GM19023 (cell line): ENCODE data around the gene AATF.

Experiments used
- ATAC-seq: cut with Tn5 transposase; IDR thresholded peaks from one replicate; pipeline ENCODE4 v1.9.1; 2021; ENCODE audit warnings: mild to moderate bottlenecking, moderate library complexity; ENCODE audit not compliant: unreplicated experiment

AATF gene

DNA sequence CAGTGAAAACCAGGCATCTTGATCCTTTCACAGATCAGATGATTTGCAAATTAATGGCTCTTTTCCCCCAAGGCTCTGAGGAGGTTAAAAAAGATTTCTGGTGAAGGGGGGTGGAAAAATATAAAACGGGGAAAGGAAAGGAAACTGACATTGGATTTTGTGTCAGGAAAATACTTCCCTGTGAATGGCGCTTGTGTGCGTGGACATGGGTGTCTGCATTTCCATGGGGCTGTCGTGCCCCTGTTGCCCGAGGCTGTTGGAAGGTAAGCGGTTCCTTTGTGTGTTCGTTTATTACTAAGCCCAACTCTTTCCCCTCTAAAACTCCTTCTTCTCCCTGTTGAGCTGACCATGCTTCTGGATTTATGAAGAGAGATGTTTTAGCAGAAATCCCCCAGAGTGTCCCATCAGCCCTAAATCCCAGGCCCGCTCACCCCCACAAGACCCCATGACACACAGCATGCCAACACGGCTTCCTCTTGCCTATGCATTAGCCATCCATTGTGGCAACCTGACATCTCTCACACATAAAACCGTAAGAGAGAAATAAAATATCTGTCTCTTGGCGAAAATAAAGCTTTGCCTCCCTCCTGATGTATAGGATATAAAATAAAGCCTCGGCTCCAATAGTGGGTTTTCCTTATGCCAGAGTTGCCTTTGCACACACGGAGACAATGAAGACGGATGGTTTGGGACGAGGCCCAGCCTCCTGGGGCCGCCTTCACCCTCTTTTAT lies 18.7 kb upstream of the AATF start:
- ATAC-seq: no peak

DNA sequence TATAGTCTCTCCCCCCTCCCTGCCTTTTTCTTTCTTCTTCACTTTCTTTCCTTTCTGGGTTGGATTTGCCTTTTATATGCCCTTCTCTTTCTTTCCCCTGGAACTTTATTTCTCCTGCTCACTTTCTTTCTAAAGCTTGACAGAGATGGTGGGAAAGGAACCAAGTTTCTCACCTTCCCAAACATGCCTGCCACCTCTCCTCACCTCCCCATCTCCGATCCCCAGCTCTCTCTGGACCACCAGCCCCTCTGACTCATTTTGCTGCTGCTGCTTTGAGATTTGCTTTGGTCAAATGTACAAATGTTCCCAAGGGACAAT lies 18.2 kb upstream of the AATF start:
- ATAC-seq: no peak

DNA sequence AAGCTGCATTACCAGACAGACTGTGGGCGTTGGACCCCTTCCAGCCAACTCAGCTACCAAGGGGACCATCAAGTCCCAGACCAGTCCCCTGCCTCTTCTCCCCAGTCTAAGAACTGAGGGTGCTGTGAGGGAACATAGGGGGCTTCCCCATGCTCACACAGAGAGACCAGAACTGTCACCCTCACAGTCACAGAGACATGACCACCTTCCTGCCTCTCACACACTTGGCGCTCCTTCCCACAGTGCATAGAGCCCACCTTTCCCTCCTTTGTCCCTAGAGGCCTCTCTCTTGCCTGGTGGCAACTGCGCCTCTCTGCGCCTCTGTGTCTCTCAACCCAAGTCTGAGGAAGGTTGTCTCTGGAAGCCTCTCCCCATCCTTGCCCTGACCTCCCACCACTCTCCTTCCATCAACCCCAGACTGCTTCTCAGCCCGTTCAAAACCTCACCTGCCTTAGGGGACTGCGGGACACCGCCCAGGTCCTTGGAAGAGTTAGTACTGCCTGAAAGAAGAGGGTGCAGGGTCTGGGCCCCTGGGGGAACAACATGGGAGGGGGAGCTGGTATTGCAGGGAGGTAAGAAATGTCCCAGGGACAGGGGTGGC lies 17.6 kb upstream of the AATF start:
- ATAC-seq: no peak

DNA sequence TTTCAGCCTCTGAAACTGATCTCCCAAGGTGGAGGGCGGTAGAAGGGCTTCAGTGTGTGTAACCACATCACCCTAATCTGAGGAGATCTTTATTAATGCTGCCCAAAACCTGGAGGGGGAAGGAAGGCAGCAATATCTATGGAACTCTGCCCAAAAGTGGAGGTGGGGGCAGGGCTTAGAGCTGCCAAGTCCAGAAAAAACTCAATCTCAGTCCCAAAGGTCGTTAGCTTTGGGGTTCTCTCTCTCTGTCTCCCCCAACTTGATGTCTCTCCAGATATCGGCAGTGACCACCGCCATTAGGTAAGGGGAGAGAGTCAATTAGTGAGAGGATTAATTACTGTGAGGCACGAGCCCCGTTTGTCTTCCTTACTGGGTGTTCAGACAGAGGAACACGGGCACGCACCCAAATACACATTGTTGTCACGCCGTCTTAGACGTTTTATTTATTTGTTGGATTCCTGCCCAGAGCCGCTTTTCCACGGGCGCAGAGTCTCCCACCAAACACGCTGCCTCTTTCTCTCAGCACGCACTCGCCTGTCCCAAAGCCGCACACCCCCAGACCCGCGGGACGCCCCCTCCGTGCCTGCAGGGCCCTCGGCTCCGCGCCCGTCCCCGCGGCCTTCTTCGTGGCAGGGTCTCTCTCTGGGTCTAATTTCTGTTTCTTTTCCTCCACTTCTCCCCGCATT lies 16.9 kb upstream of the AATF start:
- ATAC-seq: no peak

DNA sequence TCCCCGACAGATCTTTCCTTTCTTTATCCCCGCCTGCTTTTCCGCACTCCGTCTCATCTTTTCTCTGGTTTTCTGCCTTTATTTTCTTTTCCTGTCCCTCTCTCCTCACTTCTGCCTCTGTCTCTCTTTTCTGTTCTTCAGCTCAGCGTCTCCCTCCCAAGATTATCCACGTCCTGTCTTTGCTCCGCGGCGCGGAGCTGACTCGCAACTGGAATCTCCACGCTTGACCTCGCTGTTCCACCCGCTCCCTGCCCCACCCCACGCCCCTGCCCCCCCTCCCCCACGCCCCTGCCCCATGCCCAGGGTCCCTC lies 16.4 kb upstream of the AATF start:
- ATAC-seq: no peak

DNA sequence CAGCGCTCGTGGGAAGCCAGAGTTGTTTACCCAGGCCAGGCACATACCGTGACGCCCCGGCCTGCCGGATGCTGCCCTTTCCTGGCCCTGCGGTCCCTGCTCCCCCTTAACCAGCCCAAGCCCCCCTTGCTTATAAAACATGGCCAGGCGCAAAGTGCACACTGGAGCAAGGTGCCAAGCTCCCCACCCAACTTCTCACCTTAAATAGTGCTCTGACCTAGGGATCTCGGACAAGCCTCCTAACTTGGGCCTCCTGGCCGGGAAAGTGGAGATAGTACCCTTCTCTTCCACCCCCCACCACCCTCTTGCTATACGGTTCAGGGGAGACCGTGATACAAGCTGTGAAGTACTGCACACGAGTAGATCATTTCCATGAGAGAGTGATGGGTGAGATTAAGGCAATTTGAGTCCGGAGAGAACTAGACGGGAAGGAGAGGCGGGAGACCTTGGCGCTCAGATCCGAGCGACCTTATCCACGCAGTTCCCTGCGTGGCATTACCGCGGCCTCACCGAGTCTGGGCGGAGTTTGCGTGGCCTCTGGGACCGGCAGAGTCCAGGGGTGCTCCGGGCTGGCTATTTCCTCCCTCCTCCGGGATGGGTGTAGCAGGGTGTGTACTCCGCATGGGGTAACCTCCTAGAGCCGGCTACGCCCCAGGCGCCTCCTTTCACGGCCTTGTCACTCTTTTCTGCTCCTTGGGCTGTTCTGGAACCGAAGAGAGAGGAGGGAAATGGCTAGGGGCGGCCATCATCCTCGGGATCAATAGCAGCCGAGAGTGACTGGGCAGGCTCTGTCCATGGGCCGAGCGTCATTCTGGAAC lies 15.9 kb upstream of the AATF start:
- ATAC-seq: no peak

DNA sequence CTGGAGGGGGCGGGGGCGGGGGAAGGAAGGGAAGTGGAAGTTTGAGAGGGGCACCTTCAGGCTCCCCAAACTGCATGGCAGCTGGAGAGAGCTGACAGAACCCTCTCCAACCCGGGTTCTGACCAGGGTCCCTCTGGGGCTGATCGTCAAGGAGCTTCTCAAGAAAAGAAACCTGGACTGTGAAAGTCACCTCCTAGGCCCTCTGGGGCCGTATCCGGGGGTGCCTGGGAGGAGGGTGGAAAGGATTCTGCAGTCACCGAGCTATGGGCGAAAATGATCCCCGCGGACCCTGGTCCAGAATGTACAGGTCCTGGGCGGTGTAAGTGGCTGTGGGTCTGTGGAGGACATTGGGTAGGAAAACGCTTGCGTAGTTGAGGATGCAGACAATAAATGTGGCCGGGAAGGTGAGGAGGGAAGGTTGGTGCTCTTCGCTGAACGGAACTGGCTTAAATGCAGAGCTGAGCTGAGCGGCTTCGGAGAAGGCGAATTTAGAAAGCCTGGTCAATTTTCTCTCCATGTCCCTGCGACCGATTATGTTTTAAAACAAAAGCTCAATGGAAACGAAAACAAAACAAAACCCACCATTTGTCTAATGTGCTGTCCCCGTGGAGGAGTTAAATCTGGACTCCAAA lies 15.1 kb upstream of the AATF start:
- ATAC-seq: no peak

DNA sequence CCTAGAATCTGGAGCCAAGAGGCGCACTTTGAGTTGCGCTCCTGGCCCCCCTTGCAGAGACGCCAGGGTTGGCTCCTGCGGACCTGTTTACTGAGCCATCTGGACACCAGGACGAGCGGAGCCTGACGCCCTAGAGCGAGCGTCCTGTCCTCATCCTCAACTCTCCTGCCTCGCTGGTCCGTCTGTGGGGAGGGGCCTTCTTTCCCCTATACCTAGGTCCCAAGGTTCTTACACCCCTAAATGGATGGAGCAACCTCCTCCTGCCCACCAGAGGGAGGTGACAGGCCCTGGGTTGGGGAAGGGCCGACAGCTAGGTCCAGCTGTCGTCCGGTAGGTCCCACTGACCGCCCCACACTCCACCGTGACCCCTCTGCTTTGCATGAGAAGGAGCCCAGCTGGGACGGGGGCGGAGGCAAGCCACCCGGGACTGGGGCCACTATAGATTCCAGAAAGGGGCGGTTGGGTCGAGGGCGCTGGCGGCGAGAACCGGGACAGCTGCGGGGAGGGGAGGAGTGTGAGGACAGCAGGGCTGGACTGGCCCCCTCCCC lies 14.5 kb upstream of the AATF start:
- no peak for ATAC-seq

DNA sequence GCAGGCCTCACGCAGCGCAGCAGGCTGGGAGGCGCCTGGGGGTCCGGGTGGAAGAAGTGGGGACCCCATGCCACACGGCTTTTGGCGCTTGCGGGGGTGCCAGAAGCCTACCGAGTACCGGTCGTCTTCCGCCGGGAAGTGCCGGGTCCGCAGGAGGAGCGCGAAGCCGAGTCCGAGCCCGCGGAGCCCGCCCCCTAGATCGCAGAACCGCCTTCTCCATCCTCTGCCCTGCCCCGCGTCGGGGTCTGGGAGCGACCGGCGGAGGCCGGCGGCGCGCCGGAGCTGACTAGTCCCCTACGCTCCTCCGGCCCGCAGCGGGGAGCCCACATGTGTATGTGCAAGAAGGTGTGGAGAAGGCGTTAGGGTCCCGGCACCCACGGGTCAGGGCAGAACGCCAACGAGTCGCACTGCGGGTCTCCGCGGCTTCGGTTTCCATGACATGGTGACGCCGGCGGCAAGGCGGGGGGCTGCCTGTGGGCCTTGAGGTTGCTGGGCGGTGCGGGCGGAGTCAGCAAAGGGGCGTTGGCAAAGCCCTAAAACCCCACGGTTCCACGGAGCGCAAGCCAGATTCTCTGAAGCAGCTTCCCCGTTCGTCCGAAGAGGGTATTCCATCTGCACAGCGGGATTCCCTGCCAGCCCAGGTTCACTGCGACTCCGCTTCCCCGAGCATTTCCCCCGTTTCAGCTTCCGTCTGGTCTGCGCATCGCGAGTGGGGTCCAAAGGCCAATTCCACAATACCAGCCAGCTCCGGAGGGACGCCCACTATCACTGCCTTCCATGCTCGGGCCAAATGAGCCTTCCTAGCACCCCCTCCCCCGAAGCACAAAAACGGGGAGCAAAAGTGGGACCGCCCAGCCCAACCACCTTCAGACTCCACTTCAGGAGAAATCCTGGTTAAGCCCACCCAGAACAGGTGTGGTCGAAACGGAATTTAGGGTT lies 13.8 kb upstream of the AATF start:
- ATAC-seq: no peak

DNA sequence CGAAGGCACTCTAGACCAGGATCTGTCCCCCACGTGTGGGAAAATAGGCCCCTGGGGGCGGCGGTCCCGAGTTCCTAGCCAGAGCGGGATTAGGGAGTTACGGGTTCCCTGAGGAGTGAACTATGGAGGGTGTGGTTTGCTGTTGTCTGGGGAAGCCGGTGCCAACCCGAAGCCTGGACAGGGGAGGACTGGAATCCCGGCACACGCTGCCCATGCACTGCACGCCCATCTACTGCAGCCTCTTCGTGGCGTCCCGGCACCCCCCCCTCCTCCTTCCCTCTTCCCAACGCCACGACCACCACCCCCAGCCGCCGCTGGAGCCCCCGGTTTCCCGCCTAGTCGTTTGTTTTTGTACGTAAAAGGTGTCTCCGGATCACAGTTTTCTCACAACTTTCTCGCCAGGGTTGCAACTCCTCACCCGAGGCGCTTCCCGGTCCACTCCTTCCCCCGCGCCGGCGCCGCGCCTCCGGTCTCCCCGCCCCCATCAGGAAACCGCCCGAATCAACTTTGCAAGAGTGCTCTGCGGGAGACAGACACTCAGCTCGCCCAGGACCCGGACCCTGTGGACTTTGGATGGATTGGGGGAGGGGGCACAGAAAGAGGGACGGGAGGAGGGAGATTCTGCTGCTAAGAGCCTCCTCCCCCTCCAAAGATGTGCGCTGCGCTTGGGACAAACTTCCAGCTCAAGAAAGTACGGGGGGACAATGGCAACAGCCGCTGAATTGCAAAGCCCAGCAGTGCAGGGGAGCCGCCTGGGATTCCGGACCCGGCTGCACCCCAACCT lies 12.9 kb upstream of the AATF start:
- no peak for ATAC-seq

DNA sequence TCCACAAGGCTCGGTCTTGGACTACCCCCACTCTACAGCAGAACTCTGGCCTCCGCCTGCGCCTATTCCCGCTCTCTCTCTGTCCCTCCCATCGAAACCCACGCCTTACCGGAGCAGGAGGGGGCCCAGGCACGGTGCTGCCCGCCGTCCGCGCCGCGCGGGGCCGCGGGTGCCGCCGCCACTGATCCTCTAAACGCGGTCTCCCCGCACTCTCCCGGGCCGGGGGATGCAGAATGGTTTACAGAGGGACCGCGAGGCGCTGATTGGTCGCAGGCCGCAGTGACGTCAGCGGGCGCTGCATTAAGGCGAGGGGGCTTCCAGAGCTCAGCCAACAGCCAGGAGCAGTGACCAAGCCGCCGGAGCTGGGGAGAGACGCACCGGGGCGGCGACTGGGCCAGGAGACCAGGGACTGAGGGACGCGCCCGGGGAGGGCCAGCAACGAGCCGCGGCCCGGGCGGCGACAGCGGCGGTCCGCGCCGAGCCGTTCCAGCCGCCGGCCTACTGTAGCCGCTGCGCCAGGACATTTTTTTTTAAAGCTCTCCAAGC lies 12.2 kb upstream of the AATF start:
- ATAC-seq: no peak

DNA sequence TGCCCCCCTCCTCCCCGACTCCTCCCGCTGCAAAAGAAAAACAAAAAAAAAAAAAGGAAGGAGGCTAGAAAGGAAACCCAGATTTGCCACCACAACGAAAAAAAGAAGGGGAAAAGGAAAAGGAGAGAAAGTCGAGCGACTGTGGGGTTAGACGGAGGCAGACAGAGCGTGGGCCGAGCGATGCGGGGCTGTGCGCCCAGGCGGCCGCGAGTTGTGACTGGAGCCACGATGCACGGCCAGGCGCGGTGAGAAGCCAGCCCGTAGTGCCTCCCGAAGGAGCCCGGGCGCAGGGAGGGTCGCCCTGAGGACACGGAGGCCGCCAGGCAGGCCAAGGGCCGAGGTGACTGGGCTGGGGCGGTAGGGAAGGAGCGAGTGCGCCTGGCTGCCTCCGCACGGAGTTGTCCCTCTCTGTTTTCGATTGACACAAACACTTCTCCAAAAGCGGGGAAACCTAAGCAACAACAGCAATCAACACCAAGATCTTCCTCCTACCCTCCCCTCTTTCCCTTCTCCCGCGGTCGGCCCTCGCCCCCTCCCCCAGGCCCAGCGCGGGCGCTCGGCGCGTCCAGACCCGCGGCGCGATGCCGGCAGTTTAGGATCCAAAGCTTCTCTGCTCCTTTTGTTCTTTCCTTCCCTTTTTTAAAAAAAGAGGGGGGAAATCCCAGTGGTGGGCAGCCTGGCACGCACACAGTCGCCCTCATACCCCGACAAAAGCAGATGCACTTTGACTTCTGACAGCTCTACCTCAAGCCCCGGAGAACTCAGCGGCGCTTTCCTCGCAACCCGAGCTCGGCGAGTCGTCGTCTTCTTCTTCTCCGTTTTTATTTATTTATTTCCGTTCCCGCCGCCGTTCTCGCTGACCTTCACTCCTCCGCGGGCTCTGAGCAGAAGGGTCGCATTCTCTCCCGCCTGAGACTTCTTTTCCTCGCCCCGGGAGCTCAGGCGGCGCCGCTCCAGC lies 11.5 kb upstream of the AATF start, which contains the start of gene LHX1:
TSS of gene LHX1 (plus strand) at position 475 of the 958 bp plus-strand sequence. CDS start 723 bp downstream, outside the sequence.
- ATAC-seq: no peak

DNA sequence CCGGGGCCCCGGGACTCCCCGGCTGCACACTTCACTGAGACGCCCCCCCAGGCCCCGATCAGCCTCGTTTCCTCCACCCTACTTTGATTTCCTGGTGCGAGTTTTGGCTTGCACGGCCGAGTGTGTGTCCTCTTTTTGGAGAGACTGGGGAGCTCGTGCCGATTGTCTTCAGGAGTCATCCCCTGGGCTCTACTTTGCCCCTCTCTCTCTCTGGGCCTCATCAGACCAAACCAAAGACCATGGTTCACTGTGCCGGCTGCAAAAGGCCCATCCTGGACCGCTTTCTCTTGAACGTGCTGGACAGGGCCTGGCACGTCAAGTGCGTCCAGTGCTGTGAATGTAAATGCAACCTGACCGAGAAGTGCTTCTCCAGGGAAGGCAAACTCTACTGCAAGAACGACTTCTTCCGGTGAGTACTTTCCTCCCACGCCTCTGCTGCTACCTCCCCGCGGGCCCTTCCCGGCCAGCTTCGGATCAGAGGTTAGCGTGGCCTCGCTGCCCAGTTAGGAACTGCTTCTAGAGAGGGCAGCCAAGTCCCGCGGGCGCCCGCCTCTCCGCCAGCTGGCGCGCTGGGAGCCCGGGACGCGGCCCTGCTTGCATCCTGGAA lies 10.7 kb upstream of the AATF start:
- no peak for ATAC-seq

DNA sequence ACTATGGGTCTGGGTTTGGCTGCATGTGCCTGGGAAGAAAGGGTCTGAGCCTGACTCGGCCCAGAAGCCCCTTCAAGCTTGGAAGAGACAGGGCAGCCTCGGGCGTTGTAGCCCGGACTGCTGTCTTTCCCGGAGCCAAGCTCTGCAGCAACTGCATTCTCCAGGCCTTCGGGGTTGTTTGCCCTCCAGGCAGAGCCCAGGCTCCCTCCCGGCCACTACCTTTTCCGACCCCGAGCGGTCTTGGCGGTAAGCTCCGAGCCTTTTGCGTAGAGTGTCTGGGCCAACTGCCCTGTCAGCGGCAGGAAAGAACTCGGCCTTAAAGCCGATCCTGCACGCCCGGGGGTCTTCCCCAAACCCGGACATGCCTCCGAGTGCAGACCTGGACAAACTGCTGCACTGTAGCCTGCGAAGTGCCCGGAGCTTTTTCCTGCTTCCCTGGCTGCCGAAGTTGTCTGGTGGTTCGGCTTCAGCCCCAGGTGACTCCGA lies 10.1 kb upstream of the AATF start:
- ATAC-seq: no peak

DNA sequence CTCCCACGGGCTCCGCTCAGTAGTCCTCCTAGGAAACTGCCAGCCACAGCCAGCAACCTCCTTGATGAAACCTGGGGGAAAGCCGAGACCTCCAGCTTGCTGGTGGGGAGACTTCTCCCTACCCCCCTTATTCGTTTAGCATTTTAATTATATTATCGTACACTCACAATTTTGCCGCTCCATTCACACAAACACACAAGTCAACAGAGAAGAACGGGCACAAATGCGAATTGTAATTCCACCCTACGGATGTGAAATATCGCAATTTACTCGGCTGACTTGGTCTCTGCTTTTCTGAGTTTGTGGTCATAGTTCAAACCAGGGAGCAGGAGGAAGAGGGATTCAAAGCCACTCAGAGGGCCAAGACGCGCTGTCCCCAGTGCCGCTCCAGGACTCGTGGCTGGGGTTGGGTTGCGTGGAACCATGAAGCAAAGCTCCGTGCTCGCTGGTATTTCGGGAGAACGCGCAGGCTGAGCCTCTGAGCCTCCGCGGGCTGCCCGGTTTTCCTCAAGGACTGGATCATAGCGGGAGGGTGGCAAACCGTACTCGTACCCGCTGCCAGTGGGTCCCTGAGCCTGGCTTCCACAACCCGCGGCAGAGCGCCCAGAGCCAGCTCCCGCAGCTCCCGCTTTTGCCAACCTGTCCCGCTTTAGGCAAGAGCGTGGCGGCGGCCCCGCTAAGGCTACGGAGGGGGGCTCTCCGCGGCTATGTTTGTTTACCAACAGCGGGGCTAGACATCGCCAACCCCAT lies 9.5 kb upstream of the AATF start:
- no peak for ATAC-seq

DNA sequence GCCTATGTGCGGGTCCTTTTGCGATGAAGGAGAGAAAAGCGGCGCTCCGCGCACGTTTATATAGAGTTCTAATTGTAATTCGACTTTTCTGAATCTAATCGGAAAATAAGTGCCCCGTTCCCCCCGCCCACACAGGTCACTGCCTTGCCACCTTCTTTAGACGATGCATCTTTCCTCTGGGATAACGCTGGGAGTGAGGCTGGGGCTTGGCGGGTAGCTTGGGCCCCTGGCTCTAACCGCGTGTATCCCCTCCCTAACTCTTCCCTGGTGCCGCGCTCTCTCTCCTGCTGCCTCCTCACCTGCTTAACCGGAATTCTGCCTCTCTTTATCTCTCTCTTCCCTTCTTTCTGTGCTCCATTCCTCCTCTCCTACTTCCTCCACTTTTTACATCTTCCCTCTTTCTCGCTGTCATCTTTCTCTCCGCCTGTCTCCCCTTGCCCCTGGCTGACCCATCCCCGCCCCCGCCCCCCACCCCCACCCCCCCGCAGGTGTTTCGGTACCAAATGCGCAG lies 8.9 kb upstream of the AATF start:
- ATAC-seq: no peak
